ENCODE results near the gene CAV3. TPM values are rescaled to one million over a fixed set of nuclear protein-coding genes. Genes with fewer than 3 reads are reported as not detected.

Gene CAV3
- total RNA-seq, 1 experiment from 2014 or later, result not detected

GRCh38 chr3:8745619-8746370, 12.2 kb downstream of the CAV3 start:
- POLR2A ChIA-PET, result no interaction called here
- no TSS peak for BruUV-seq (replicated peaks)
- no peak for TF ChIP-seq CTCF (IDR thresholded peaks at IDR 0.05; ENCODE audit: unreplicated experiment)
- intact Hi-C loops (cut with micrococcal nuclease), result loop anchor here (10.0 kb wide), 1 partner anchor 301 kb away; no protein-coding TSS in a partner anchor
- DNase-seq (ENCODE audit: unreplicated experiment), result no peak
- CTCF ChIA-PET, result interaction anchor here (0.6 to 1.8 kb wide), 5 partner anchors 9 to 727 kb away, joined by 3 to 8 read pairs (median 3); partner anchors contain the start of gene OXTR
- Mint-ChIP-seq H3K27ac (ENCODE audit: low read depth, unreplicated experiment) (no peak overlapping the region), H3K4me1 (ENCODE audit: insufficient read depth, unreplicated experiment) (peaks cover 25% of the 10 kb centered on the region), H3K27me3 (ENCODE audit: insufficient read depth, unreplicated experiment) (no peaks in the 10 kb centered on the region), H3K4me3 (ENCODE audit: unreplicated experiment) (no peak overlapping the region), H3K9me3 (ENCODE audit: unreplicated experiment) (no peaks in the 10 kb centered on the region), H3K36me3 (ENCODE audit: insufficient read depth, unreplicated experiment) (no peaks in the 10 kb centered on the region)

GRCh38 chr3:8746780-8747345, 13.3 kb downstream of the CAV3 start:
- Mint-ChIP-seq H3K4me1 (ENCODE audit: insufficient read depth, unreplicated experiment) (peaks cover 17% of the 10 kb centered on the region), H3K36me3 (ENCODE audit: insufficient read depth, unreplicated experiment) (no peaks in the 10 kb centered on the region), H3K27me3 (ENCODE audit: insufficient read depth, unreplicated experiment) (no peaks in the 10 kb centered on the region), H3K27ac (ENCODE audit: low read depth, unreplicated experiment) (no peak overlapping the region), H3K4me3 (ENCODE audit: unreplicated experiment) (no peak overlapping the region), H3K9me3 (ENCODE audit: unreplicated experiment) (no peaks in the 10 kb centered on the region)
- DNase-seq (ENCODE audit: unreplicated experiment), result no peak
- intact Hi-C loops (cut with micrococcal nuclease), result loop anchor here (10.0 kb wide), 1 partner anchor 302 kb away; no protein-coding TSS in a partner anchor
- ChIA-PET CTCF (interaction anchor here (0.6 kb wide), 1 partner anchor 726 kb away, joined by 3 read pairs; no protein-coding TSS in a partner anchor), POLR2A (no interaction called here)
- no peak for TF ChIP-seq CTCF (IDR thresholded peaks at IDR 0.05; ENCODE audit: unreplicated experiment)
- no TSS peak for BruUV-seq (replicated peaks)

- CTCF ChIA-PET, result no interaction called here
- intact Hi-C loops (cut with micrococcal nuclease), result loop anchor here (10.0 kb wide), 1 partner anchor 305 kb away; no protein-coding TSS in a partner anchor
- Mint-ChIP-seq H3K9me3 (ENCODE audit: unreplicated experiment) (no peaks in the 10 kb centered on the region), H3K27me3 (ENCODE audit: insufficient read depth, unreplicated experiment) (no peaks in the 10 kb centered on the region), H3K36me3 (ENCODE audit: insufficient read depth, unreplicated experiment) (no peaks in the 10 kb centered on the region), H3K4me1 (ENCODE audit: insufficient read depth, unreplicated experiment) (no peaks in the 10 kb centered on the region), H3K27ac (ENCODE audit: low read depth, unreplicated experiment) (no peak overlapping the region), H3K4me3 (ENCODE audit: unreplicated experiment) (no peak overlapping the region)
- POLR2A ChIA-PET, result interaction anchor here (0.6 kb wide), 1 partner anchor 534 kb away, joined by 3 read pairs; no protein-coding TSS in a partner anchor
- no peak for DNase-seq (ENCODE audit: unreplicated experiment)
- BruUV-seq (replicated peaks), result no TSS peak
- TF ChIP-seq CTCF (IDR thresholded peaks at IDR 0.05; ENCODE audit: unreplicated experiment), result no peak
These were observed 15.7 kb downstream of the CAV3 start for GRCh38 chr3:8749316-8749715.

- H3K27me3 Mint-ChIP-seq (ENCODE audit: insufficient read depth, unreplicated experiment), result no peaks in the 10 kb centered on the region
- ChIA-PET POLR2A (no interaction called here), CTCF (interaction anchor here (2.8 to 4.9 kb wide), 2 partner anchors 17 to 90 kb away, joined by 13 to 20 read pairs; partner anchors contain the start of gene OXTR)
- H3K4me3 Mint-ChIP-seq (ENCODE audit: unreplicated experiment), result no peak overlapping the region
- no peaks in the 10 kb centered on the region for H3K9me3 Mint-ChIP-seq (ENCODE audit: unreplicated experiment)
- H3K27ac Mint-ChIP-seq (ENCODE audit: low read depth, unreplicated experiment), result no peak overlapping the region
- peaks cover 4% of the 10 kb centered on the region for H3K4me1 Mint-ChIP-seq (ENCODE audit: insufficient read depth, unreplicated experiment)
- no peak for TF ChIP-seq CTCF (IDR thresholded peaks at IDR 0.05; ENCODE audit: unreplicated experiment)
- intact Hi-C loops (cut with micrococcal nuclease), result no loop called here
- no peak for DNase-seq (ENCODE audit: unreplicated experiment)
- H3K36me3 Mint-ChIP-seq (ENCODE audit: insufficient read depth, unreplicated experiment), result no peaks in the 10 kb centered on the region
- no TSS peak for BruUV-seq (replicated peaks)
These were observed 19.2 kb downstream of the CAV3 start for GRCh38 chr3:8752832-8753231.
